SK-N-SH (cell line): ENCODE measurements around the gene KAT8. TPM values are rescaled to one million over a fixed set of nuclear protein-coding genes. Genes with fewer than 3 reads are reported as not detected.

Experiments
- CTCF ChIA-PET: fragments of 300-600, 350-600 bp; formaldehyde crosslinking; extraction: SDS; loops from one replicate; lab custom pipeline; 2021; lab: Yijun Ruan, JAX
- POLR2A ChIA-PET: fragments of 350-600 bp; sonication (Branson Sonifier 250); formaldehyde crosslinking; extraction: SDS; loops from one replicate; lab custom pipeline; 2020; ENCODE audit warnings: antibody characterized with exemption, inconsistent platforms; lab: Yijun Ruan, JAX
- DNase-seq: peaks from one replicate; pipeline ENCODE4 v3.0.0; 2012
- H2AFZ ChIP-seq: fragments of 200-600 bp; sonication (generic); 2 replicates; pipeline ENCODE4 v1.8.1; 2016; ENCODE audit warnings: antibody characterized with exemption, mild to moderate bottlenecking, low read depth
- H3F3A ChIP-seq: fragments of 200-600 bp; sonication (generic); replicated peaks from 2 replicates; pipeline ENCODE3; 2016; ENCODE audit warnings: antibody characterized with exemption, mild to moderate bottlenecking; ENCODE audit not compliant: insufficient read depth
- H3K27ac ChIP-seq, 2 experiments: fragments of 200-500 bp in 1 of 2; fragments of 200-600 bp in 1 of 2; sonication (Bioruptor generic) in 1 of 2; sonication (generic), shearing (Covaris generic) in 1 of 2; 2 replicates each; pipeline versions ENCODE4 v1.5.1 to v1.6.1; 2014 to 2016; ENCODE audit warnings: low read depth in 2 of 2, inconsistent platforms in 1 of 2, low read length in 1 of 2, mild to moderate bottlenecking in 1 of 2, mixed read lengths in 1 of 2
- H3K27me3 ChIP-seq: fragments of 200-600 bp; sonication (generic), shearing (Covaris generic); 2 replicates; pipeline ENCODE4 v1.6.1; 2016; ENCODE audit warnings: mixed run types; ENCODE audit not compliant: insufficient read depth
- H3K36me3 ChIP-seq, 2 experiments: fragments of 200-500 bp in 1 of 2; fragments of 200-600 bp in 1 of 2; sonication (Bioruptor generic) in 1 of 2; sonication (generic) in 1 of 2; replicated peaks in 1 of 2; 2 replicates each; pipeline versions ENCODE3 to v1.5.1; 2014 to 2016; ENCODE audit warnings: low read length in 1 of 2, mild to moderate bottlenecking in 1 of 2; ENCODE audit not compliant: insufficient read depth in 2 of 2, control insufficient read depth in 1 of 2
- H3K4me1 ChIP-seq, 2 experiments: fragments of 200-500 bp in 1 of 2; fragments of 200-600 bp in 1 of 2; sonication (Bioruptor generic) in 1 of 2; sonication (generic), shearing (Covaris generic) in 1 of 2; 2 replicates each; pipeline versions ENCODE4 v1.5.1 to v1.6.1; 2014 to 2016; ENCODE audit warnings: low read depth in 1 of 2, low read length in 1 of 2, mixed run types in 1 of 2; ENCODE audit not compliant: insufficient read depth in 2 of 2, control insufficient read depth in 1 of 2
- H3K4me2 ChIP-seq: fragments of 200-600 bp; sonication (generic), shearing (Covaris generic); 2 replicates; pipeline ENCODE4 v1.6.1; 2017; ENCODE audit warnings: mixed run types
- H3K4me3 ChIP-seq, 2 experiments: fragments of 200-500 bp in 1 of 2; fragments of 200-600 bp in 1 of 2; sonication (Bioruptor generic) in 1 of 2; sonication (generic), shearing (Covaris generic) in 1 of 2; 2 replicates each; pipeline versions ENCODE4 v1.5.1 to v1.8.1; 2014 to 2016; ENCODE audit warnings: low read depth in 2 of 2, inconsistent platforms in 1 of 2, low read length in 1 of 2, mild to moderate bottlenecking in 1 of 2, mixed read lengths in 1 of 2, moderate library complexity in 1 of 2
- H3K79me2 ChIP-seq: fragments of 200-600 bp; sonication (generic); 2 replicates; pipeline ENCODE4 v1.8.1; 2017; ENCODE audit warnings: mild to moderate bottlenecking; ENCODE audit not compliant: insufficient read depth
- H3K9ac ChIP-seq: fragments of 200-600 bp; sonication (generic); 2 replicates; pipeline ENCODE4 v1.6.1; 2017; ENCODE audit warnings: mixed run types
- H3K9me2 ChIP-seq: fragments of 200-600 bp; sonication (generic); 2 replicates; pipeline ENCODE4 v1.6.1; 2017; ENCODE audit warnings: mixed run types
- H3K9me3 ChIP-seq: fragments of 200-600 bp; sonication (generic); 2 replicates; pipeline ENCODE4 v1.6.1; 2017; ENCODE audit warnings: mixed run types, mild to moderate bottlenecking, moderate library complexity
- H4K20me1 ChIP-seq: fragments of 200-600 bp; sonication (generic); 2 replicates; pipeline ENCODE4 v1.6.1; 2017; ENCODE audit warnings: mild to moderate bottlenecking, mixed run types; ENCODE audit not compliant: insufficient read depth
- CHD2 ChIP-seq: fragments of 150-350 bp; IDR thresholded peaks from 2 replicates; pipeline ENCODE4 v1.6.1; 2018; ENCODE audit warnings: low read length; ENCODE audit not compliant: partially characterized antibody
- ELF1 ChIP-seq: IDR thresholded peaks from 2 replicates; pipeline ENCODE4 v1.4.0; 2012
- FOSL2 ChIP-seq: IDR thresholded peaks from 2 replicates; pipeline ENCODE4 v1.4.0; 2012; ENCODE audit warnings: low read depth, mild to moderate bottlenecking, moderate library complexity, borderline replicate concordance
- FOXM1 ChIP-seq: IDR thresholded peaks from 2 replicates; pipeline ENCODE4 v1.4.0; 2012; ENCODE audit warnings: low read depth, mild to moderate bottlenecking
- GABPA ChIP-seq: IDR thresholded peaks from 2 replicates; pipeline ENCODE4 v1.4.0; 2012; ENCODE audit warnings: low read depth, mild to moderate bottlenecking
- GATA2 ChIP-seq: sonication (generic); formaldehyde crosslinking; IDR thresholded peaks from 2 replicates; pipeline ENCODE4 v1.5.0; 2020; ENCODE audit warnings: mild to moderate bottlenecking, missing genetic modification reagents
- JUND ChIP-seq: IDR thresholded peaks from 2 replicates; pipeline ENCODE4 v1.4.0; 2012
- MEF2A ChIP-seq: IDR thresholded peaks from 2 replicates; pipeline ENCODE4 v1.4.0; 2012; ENCODE audit warnings: low read depth, borderline replicate concordance
- NRF1 ChIP-seq: IDR thresholded peaks from 2 replicates; pipeline ENCODE4 v1.6.1; 2012; ENCODE audit warnings: low read depth, mild to moderate bottlenecking, low read length
- POLR2AphosphoS5 ChIP-seq: IDR thresholded peaks from 2 replicates; pipeline ENCODE4 v1.6.1; 2012; ENCODE audit warnings: low read depth, low read length
- RAD21 ChIP-seq: IDR thresholded peaks from 2 replicates; pipeline ENCODE4 v1.6.1; 2012; ENCODE audit warnings: mild to moderate bottlenecking, low read length
- RCOR1 ChIP-seq: fragments of 150-350 bp; IDR thresholded peaks from 2 replicates; pipeline ENCODE4 v1.6.1; 2017; ENCODE audit warnings: antibody characterized with exemption, low read length
- RFX5 ChIP-seq: IDR thresholded peaks from 2 replicates; pipeline ENCODE4 v1.6.1; 2012; ENCODE audit warnings: mild to moderate bottlenecking, improper control_type of control experiment, low read length
- RXRA ChIP-seq: IDR thresholded peaks from 2 replicates; pipeline ENCODE4 v1.4.0; 2012; ENCODE audit warnings: low read depth, mild to moderate bottlenecking, borderline replicate concordance
- SIN3A ChIP-seq: IDR thresholded peaks from 2 replicates; pipeline ENCODE4 v1.6.1; 2012; ENCODE audit warnings: low read depth, mild to moderate bottlenecking, low read length, moderate library complexity, borderline replicate concordance
- SMC3 ChIP-seq: IDR thresholded peaks from 2 replicates; pipeline ENCODE4 v1.6.1; 2012; ENCODE audit warnings: low read depth, low read length, improper control_type of control experiment
- TAF1 ChIP-seq: IDR thresholded peaks from 2 replicates; pipeline ENCODE4 v1.6.1; 2012; ENCODE audit warnings: low read depth, mild to moderate bottlenecking, low read length, moderate library complexity, borderline replicate concordance
- TCF12 ChIP-seq: IDR thresholded peaks from 2 replicates; pipeline ENCODE4 v1.4.0; 2012
- TEAD4 ChIP-seq: IDR thresholded peaks from 2 replicates; pipeline ENCODE4 v1.4.0; 2012; ENCODE audit warnings: mild to moderate bottlenecking, borderline replicate concordance; ENCODE audit not compliant: insufficient read depth
- YY1 ChIP-seq: IDR thresholded peaks from 2 replicates; pipeline ENCODE4 v1.4.0; 2012; ENCODE audit warnings: low read depth, mild to moderate bottlenecking
- WGBS: methylation state at CpG from one replicate; pipeline ENCODE4 v1.1.6; 2017; ENCODE audit warnings: low lambda C conversion rate; 5-methylcytosine and 5-hydroxymethylcytosine counted together
- polyA plus RNA-seq, 3 experiments: library from polyadenylated mRNA; depleted of rRNA; stranded (reverse); fragments of >200 nt; gene quantifications; 2 replicates each; pipeline ENCODE4 v1.2.3, GENCODE V29; 2012
- TF ChIP-seq, protein P1 (sequence below): IDR thresholded peaks from 2 replicates; pipeline ENCODE4; 2012
- TF ChIP-seq, protein P2 (sequence below): IDR thresholded peaks from 2 replicates; pipeline ENCODE4 v1.6.1; 2012; ENCODE audit warnings: mild to moderate bottlenecking, low read depth, low read length, moderate library complexity
- TF ChIP-seq, protein P3 (sequence below): fragments of 150-350 bp; IDR thresholded peaks from 2 replicates; pipeline ENCODE4 v1.6.1; 2017; ENCODE audit warnings: antibody characterized with exemption, low read length, low read depth, borderline replicate concordance
- TF ChIP-seq, protein P4 (sequence below): fragments of 200-600 bp; sonication (generic); IDR thresholded peaks from 2 replicates; pipeline ENCODE4 v1.6.1; 2017; ENCODE audit warnings: antibody characterized with exemption, mild to moderate bottlenecking, moderate library complexity
- TF ChIP-seq, protein P5 (sequence below): fragments of 150-350 bp; IDR thresholded peaks from 2 replicates; pipeline ENCODE4 v1.6.1; 2016; ENCODE audit warnings: mild to moderate bottlenecking, low read depth, low read length

KAT8 gene
- polyA plus RNA-seq, 1 of the 3 experiments (the other 2 are of a cell fraction), result 52.0 TPM

DNA sequence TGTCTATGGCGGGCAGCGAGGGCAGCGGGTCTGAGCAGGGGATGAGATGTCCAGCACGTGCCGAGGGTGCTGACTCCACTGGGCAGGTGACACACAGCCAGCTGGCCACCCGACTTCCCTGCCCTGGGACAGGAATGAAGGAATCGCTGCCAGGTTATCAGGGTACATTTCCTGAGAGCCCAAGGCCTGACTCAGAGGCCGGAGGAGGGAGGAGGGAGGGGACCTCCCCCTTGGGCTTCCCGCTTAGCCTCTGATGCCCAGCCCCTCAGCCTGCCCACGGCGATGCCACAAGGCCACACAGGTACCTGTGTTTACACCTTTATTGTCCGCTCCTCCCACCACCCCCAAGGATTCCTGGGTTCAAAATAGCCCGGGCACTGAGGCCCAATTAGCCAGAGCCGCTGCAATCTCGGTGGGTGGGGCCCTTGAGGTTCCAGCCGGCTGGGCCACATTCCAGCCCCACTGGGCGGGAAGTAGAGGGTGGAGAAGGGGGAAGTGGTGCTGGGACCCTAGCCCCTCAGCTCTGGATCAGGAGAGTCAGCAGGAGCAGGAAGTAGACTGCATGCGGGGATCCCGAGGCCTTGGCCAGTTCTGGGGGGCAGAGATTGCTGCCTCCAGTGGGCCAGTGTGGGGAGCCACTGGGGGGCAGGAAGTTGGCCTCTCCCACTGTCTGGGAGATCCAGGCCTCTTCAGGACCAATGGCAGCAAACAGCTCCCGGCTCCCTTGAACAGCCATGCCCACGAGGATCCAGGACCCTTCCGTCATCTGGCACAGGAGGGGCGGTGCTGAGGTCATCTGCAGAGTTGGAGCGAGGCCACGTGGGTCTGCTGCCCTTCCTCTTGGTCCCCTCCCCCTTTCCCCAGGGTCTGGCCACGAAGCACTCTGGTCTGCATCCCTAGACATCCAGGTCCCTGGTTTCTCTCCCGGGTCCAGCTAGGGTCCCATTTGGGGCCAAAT, 21.4 kb downstream of the KAT8 start:
- Histone ChIP-seq H3K9me3 (no peaks in the 10 kb centered on the region), H3K4me2 (peak overlapping the region; percentile 46; the same call in 1 of the 2 replicates), H3K9ac (no peak overlapping the region; the same call in 1 of the 2 replicates), H3K27me3 (no peaks in the 10 kb centered on the region), H3K36me3 (no peaks in the 10 kb centered on the region), H3K9me2 (no peaks in the 10 kb centered on the region), H3K79me2 (no peaks in the 10 kb centered on the region), H3K27ac (no peak overlapping the region; a peak in 1 of 4 replicates), H3K4me1 (peaks cover 12 to 36% of the 10 kb centered on the region in 2 experiments; a peak in 2 of 4 replicates), H3F3A (peaks cover 5% of the 10 kb centered on the region), H4K20me1 (no peaks in the 10 kb centered on the region), H3K4me3 (no peak overlapping the region), H2AFZ (peak overlapping the region; percentile 72; the same call in 1 of the 2 replicates)
- CTCF ChIA-PET, result no interaction called here
- DNase-seq, result peak; percentile 47
- WGBS, result 63% methylated on average over 19 of the region's 27 CpGs
- POLR2A ChIA-PET, result no interaction called here
- no peak for TF ChIP-seq GATA2 (CRISPR knock-in tag)
- TF ChIP-seq MEF2A, result no peak
- TF ChIP-seq JUND, result no peak; the same call in 1 of the 2 replicates
- no peak for TF ChIP-seq FOXM1
- no peak for TF ChIP-seq NRF1
- peak; percentile 69 for TF ChIP-seq GABPA
- TF ChIP-seq RFX5, result no peak
- TF ChIP-seq, protein P1, sequence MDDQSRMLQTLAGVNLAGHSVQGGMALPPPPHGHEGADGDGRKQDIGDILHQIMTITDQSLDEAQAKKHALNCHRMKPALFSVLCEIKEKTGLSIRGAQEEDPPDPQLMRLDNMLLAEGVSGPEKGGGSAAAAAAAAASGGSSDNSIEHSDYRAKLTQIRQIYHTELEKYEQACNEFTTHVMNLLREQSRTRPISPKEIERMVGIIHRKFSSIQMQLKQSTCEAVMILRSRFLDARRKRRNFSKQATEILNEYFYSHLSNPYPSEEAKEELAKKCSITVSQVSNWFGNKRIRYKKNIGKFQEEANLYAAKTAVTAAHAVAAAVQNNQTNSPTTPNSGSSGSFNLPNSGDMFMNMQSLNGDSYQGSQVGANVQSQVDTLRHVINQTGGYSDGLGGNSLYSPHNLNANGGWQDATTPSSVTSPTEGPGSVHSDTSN, result peak; percentile 26; the same call in 1 of the 2 replicates
- no peak for TF ChIP-seq RAD21
- TF ChIP-seq FOSL2, result peak; percentile 73; the same call in 1 of the 2 replicates
- TF ChIP-seq RCOR1, result no peak
- TF ChIP-seq POLR2AphosphoS5, result no peak
- no peak for TF ChIP-seq ELF1
- TF ChIP-seq SIN3A, result no peak
- TF ChIP-seq RXRA, result no peak
- TF ChIP-seq, protein P2, sequence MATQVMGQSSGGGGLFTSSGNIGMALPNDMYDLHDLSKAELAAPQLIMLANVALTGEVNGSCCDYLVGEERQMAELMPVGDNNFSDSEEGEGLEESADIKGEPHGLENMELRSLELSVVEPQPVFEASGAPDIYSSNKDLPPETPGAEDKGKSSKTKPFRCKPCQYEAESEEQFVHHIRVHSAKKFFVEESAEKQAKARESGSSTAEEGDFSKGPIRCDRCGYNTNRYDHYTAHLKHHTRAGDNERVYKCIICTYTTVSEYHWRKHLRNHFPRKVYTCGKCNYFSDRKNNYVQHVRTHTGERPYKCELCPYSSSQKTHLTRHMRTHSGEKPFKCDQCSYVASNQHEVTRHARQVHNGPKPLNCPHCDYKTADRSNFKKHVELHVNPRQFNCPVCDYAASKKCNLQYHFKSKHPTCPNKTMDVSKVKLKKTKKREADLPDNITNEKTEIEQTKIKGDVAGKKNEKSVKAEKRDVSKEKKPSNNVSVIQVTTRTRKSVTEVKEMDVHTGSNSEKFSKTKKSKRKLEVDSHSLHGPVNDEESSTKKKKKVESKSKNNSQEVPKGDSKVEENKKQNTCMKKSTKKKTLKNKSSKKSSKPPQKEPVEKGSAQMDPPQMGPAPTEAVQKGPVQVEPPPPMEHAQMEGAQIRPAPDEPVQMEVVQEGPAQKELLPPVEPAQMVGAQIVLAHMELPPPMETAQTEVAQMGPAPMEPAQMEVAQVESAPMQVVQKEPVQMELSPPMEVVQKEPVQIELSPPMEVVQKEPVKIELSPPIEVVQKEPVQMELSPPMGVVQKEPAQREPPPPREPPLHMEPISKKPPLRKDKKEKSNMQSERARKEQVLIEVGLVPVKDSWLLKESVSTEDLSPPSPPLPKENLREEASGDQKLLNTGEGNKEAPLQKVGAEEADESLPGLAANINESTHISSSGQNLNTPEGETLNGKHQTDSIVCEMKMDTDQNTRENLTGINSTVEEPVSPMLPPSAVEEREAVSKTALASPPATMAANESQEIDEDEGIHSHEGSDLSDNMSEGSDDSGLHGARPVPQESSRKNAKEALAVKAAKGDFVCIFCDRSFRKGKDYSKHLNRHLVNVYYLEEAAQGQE, result 0 out of 2 replicates have a peak, but pooled peaks have one; percentile 21
- TF ChIP-seq, protein P3, sequence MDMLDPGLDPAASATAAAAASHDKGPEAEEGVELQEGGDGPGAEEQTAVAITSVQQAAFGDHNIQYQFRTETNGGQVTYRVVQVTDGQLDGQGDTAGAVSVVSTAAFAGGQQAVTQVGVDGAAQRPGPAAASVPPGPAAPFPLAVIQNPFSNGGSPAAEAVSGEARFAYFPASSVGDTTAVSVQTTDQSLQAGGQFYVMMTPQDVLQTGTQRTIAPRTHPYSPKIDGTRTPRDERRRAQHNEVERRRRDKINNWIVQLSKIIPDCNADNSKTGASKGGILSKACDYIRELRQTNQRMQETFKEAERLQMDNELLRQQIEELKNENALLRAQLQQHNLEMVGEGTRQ, result no peak
- TF ChIP-seq CHD2, result no peak
- TF ChIP-seq YY1, result no peak
- TF ChIP-seq TAF1, result no peak
- TF ChIP-seq, protein P4, sequence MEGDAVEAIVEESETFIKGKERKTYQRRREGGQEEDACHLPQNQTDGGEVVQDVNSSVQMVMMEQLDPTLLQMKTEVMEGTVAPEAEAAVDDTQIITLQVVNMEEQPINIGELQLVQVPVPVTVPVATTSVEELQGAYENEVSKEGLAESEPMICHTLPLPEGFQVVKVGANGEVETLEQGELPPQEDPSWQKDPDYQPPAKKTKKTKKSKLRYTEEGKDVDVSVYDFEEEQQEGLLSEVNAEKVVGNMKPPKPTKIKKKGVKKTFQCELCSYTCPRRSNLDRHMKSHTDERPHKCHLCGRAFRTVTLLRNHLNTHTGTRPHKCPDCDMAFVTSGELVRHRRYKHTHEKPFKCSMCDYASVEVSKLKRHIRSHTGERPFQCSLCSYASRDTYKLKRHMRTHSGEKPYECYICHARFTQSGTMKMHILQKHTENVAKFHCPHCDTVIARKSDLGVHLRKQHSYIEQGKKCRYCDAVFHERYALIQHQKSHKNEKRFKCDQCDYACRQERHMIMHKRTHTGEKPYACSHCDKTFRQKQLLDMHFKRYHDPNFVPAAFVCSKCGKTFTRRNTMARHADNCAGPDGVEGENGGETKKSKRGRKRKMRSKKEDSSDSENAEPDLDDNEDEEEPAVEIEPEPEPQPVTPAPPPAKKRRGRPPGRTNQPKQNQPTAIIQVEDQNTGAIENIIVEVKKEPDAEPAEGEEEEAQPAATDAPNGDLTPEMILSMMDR, result no peak
- TF ChIP-seq SMC3, result no peak
- TF ChIP-seq, protein P5, sequence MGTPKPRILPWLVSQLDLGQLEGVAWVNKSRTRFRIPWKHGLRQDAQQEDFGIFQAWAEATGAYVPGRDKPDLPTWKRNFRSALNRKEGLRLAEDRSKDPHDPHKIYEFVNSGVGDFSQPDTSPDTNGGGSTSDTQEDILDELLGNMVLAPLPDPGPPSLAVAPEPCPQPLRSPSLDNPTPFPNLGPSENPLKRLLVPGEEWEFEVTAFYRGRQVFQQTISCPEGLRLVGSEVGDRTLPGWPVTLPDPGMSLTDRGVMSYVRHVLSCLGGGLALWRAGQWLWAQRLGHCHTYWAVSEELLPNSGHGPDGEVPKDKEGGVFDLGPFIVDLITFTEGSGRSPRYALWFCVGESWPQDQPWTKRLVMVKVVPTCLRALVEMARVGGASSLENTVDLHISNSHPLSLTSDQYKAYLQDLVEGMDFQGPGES, result no peak
- TF ChIP-seq TEAD4, result 0 out of 2 replicates have a peak, but pooled peaks have one; percentile 23
- TF ChIP-seq TCF12, result peak; percentile 62
